Sciatic nerve (tissue), 2 donors: ENCODE data around the gene ERBB4. TPM values are rescaled to one million over a fixed set of nuclear protein-coding genes. Genes with fewer than 3 reads are reported as not detected.

Experiments
- ATAC-seq: fragments of 200-7000 bp; cut with Tn5 transposase; one replicate; pipeline ENCODE4 v1.9.1; 2020; ENCODE audit warnings: mild to moderate bottlenecking, moderate library complexity
- DNase-seq: peaks from one replicate; pipeline ENCODE4 v3.0.0-alpha.2; 2020; ENCODE audit warnings: low spot score
- intact Hi-C: fragments of 100-400 bp; cut with DNase I; formaldehyde crosslinking; loops from one replicate; pipeline ENCODE4 v1.14.2; 2022
- microRNA-seq: library from miRNA; unstranded; fragments of <30 nt; microRNA quantifications from one replicate; pipeline ENCODE4 v1.2.0, GENCODE V29; 2020
- total RNA-seq: library from RNA; stranded (reverse); fragmentation: NEBNext Ultra II Directional; extraction: Animal tissue kit (Norgen Biotek cat#: 25700); gene quantifications from one replicate; pipeline ENCODE4 v1.2.1, GENCODE V29; 2021
- donor health status: DM: no; HTN: no; CAD: no.
- donor health status: DM: no; HTN: no; CAD: no.

ERBB4 gene
- total RNA-seq, 1 donor from 2014 or later: 19.7 TPM

GRCh38 chr2:211347328-211347727, 1191.3 kb downstream of the ERBB4 start:
- ATAC-seq (no peak), DNase-seq (no peak)
- intact Hi-C loops: no loop called here

GRCh38 chr2:211344289-211344688, 1194.3 kb downstream of the ERBB4 start:
- intact Hi-C loops: no loop called here
- ATAC-seq (no peak), DNase-seq (no peak)

- ATAC-seq (no peak), DNase-seq (no peak)
- intact Hi-C loops: no loop called here
These were observed 1205.2 kb downstream of the ERBB4 start for GRCh38 chr2:211333377-211333776.

- intact Hi-C loops: no loop called here
- DNase-seq: no peak
- ATAC-seq: no peak
These were observed 1206.9 kb downstream of the ERBB4 start for GRCh38 chr2:211331736-211332135.

- intact Hi-C loops: no loop called here
- DNase-seq (no peak), ATAC-seq (no peak)
These were observed 1208.7 kb downstream of the ERBB4 start for GRCh38 chr2:211329882-211330281.

GRCh38 chr2:211329421-211329820, 1209.2 kb downstream of the ERBB4 start:
- ATAC-seq: no peak
- intact Hi-C loops: no loop called here
- no peak for DNase-seq

- intact Hi-C loops: no loop called here
- ATAC-seq (no peak), DNase-seq (no peak)
These were observed 1210.5 kb downstream of the ERBB4 start for GRCh38 chr2:211328126-211328525.

Small RNA genes lying within 50 kb of the gene (microRNA-seq; reads per million reads assigned to microRNA genes)
- gene MIR548F2: not detected
